Effector memory CD4-positive, alpha-beta T cell (primary cell): Measurements from ENCODE around the gene MFN1.

Experiments used
- DNase-seq, 3 donors: peaks; one replicate each; pipeline ENCODE4 v3.0.0-alpha.2; 2020
- H3K27ac ChIP-seq: 2 replicates; pipeline ENCODE4 v1.7.0; 2013; ENCODE audit warnings: mild to moderate bottlenecking, low read length, moderate library complexity; ENCODE audit not compliant: insufficient read depth, poor library complexity, severe bottlenecking
- H3K27me3 ChIP-seq: replicated peaks from 2 replicates; pipeline ENCODE4 v1.7.0; 2013; ENCODE audit warnings: mild to moderate bottlenecking, low read length; ENCODE audit not compliant: insufficient read depth, control insufficient read depth, poor library complexity, severe bottlenecking
- H3K36me3 ChIP-seq: 2 replicates; pipeline ENCODE4 v1.7.0; 2013; ENCODE audit warnings: mild to moderate bottlenecking, low read length, moderate library complexity; ENCODE audit not compliant: control insufficient read depth, insufficient read depth
- H3K4me1 ChIP-seq: 2 replicates; pipeline ENCODE4 v1.7.0; 2013; ENCODE audit warnings: low read length, mild to moderate bottlenecking; ENCODE audit not compliant: control insufficient read depth, insufficient read depth, poor library complexity, severe bottlenecking
- H3K4me3 ChIP-seq: 2 replicates; pipeline ENCODE4 v1.7.0; 2013; ENCODE audit warnings: low read length, low read depth, mild to moderate bottlenecking; ENCODE audit not compliant: insufficient read depth, poor library complexity, severe bottlenecking
- H3K9me3 ChIP-seq: 2 replicates; pipeline ENCODE4 v1.7.0; 2013; ENCODE audit warnings: mild to moderate bottlenecking, low read length, moderate library complexity; ENCODE audit not compliant: control insufficient read depth

The MFN1 gene

DNA sequence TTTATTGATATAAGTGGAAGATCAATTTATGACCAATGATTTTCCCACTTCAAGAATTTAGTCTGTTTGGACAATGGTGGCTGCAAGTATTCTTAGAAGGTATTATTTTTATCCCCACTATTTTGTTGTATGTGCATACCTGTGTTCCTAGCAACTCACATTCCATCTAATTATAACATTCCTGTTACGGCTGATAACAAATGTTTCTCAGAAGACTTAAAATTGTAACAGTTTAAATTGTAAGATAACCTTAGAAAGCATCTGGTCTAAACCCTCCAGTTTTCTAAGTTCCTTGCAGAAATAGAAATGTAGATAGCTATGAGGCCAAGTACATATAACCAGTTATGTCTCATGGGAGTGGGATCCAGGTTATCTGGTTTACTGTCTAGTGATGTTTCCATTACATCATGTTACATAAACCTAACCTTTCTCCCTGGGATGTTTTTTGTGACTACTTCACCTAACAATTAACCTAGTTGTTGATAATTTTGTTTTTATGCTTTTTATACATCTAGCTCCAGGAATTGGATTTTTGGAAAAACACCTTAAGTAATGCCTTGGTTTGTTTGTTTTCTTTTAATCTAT is 11.1 kb upstream of the MFN1 start:
- Histone ChIP-seq H3K4me1 (no peaks in the 10 kb centered on the region), H3K27me3 (no peaks in the 10 kb centered on the region), H3K36me3 (peaks cover 28% of the 10 kb centered on the region), H3K9me3 (no peaks in the 10 kb centered on the region), H3K27ac (no peak overlapping the region), H3K4me3 (no peak overlapping the region)
- no peak for DNase-seq

DNA sequence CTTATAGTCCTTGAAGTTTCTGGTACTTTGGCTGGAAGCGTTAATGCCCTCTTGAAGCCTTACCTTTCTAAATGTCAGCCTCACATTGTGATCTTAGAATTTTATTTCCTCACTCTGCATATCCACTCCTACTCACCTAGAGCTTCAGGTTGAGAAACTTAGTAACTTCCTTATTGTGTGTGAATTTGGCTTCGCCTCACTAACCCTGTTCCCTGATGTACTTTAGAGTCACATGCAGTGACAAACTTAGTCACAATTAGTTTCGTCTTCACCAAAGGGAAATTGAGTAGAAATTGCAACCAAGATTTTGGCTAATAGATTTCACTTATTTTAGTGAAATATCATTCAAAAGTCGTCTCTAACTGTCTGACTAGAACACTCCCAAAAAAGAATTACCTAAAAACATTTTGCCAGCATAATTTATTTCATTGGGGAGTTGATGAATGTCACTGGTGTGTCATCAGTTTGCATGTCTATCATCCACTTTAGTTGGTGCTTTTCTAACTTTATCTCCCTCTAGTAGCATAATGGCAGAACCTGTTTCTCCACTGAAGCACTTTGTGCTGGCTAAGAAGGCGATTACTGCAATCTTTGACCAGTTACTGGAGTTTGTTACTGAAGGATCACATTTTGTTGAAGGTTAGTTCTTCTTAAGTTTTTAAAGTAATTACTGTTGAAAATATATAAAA is 960 bp downstream of the MFN1 start:
- peaks cover 5% of the 10 kb centered on the region for H3K4me1 ChIP-seq
- DNase-seq: no peak
- H3K27me3 ChIP-seq: no peaks in the 10 kb centered on the region
- H3K9me3 ChIP-seq: no peaks in the 10 kb centered on the region
- H3K4me3 ChIP-seq: peak overlapping the region; percentile 88
- peaks cover 14% of the 10 kb centered on the region for H3K36me3 ChIP-seq
- H3K27ac ChIP-seq: peak overlapping the region; percentile 65

DNA sequence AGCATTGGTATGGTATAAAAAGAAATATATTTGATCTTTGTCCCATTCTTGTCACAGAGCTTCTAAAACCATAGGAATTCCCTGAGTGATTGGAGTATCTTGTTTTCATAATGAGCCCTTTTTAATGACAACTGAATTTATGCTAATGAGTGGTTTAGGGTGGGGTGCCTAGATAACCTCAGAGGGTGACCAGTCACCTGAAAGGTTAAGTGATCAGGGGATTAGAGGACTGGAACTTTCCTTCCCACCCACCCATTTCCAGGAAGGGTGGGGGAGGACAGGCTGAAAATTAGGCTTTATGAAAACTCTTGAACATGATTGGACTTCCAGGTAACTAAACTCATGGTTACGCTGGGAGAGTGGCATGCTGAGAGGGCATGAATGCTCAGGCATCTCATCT is 8.5 kb downstream of the MFN1 start:
- H3K9me3 ChIP-seq: no peaks in the 10 kb centered on the region
- no peak for DNase-seq
- no peak overlapping the region for H3K27ac ChIP-seq
- no peaks in the 10 kb centered on the region for H3K4me1 ChIP-seq
- H3K4me3 ChIP-seq: no peak overlapping the region
- H3K27me3 ChIP-seq: no peaks in the 10 kb centered on the region
- H3K36me3 ChIP-seq: peaks cover 55% of the 10 kb centered on the region

DNA sequence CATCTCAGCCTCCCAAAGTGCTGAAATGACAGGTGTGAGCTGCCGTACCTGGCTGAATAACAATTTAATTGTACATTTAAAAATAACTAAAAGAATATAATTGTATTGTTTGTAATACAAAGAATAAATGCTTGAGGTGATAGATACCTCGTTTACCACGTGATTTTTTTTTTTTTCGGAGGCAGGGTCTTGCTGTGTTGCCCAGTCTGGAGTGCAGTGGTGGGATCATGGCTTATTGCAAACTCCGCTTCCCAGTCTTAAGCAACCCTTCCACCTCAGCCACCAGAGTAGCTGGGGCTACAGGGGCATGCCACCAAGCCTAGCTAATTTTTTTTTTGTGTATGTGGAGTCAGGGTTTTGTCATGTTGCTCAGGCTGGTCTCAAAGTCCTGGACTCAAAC is 15.8 kb downstream of the MFN1 start:
- Histone ChIP-seq H3K4me1 (no peaks in the 10 kb centered on the region), H3K27ac (no peak overlapping the region)

DNA sequence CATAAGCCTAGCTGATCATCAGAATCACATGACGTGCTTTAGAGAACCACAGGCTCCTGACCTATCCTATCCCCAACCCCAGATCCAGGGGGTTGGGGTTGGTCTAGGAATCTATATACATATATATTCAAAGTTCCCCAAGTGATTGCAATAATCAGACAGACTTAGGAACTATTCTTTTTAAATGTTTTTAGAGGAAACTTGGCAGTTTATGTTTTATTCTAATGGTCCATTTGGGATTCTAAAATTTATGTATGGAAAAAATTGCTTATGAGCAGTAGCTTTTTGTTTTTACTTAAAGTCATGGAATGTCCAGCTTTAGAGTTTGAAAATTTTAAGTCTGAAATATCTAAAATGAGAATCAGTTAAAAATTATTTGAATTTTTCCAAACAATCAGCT is 22.1 kb downstream of the MFN1 start:
- H3K36me3 ChIP-seq: peaks cover 36% of the 10 kb centered on the region
- no peaks in the 10 kb centered on the region for H3K4me1 ChIP-seq
- H3K27me3 ChIP-seq: no peaks in the 10 kb centered on the region
- DNase-seq: no peak
- no peaks in the 10 kb centered on the region for H3K9me3 ChIP-seq
- H3K27ac ChIP-seq: no peak overlapping the region
- no peak overlapping the region for H3K4me3 ChIP-seq

More for the DNA sequence above, 15.8 kb downstream of the MFN1 start:
- no peaks in the 10 kb centered on the region for H3K27me3 ChIP-seq
- DNase-seq: no peak
- peaks cover 55% of the 10 kb centered on the region for H3K36me3 ChIP-seq
- H3K4me3 ChIP-seq: no peak overlapping the region
- H3K9me3 ChIP-seq: no peaks in the 10 kb centered on the region

DNA sequence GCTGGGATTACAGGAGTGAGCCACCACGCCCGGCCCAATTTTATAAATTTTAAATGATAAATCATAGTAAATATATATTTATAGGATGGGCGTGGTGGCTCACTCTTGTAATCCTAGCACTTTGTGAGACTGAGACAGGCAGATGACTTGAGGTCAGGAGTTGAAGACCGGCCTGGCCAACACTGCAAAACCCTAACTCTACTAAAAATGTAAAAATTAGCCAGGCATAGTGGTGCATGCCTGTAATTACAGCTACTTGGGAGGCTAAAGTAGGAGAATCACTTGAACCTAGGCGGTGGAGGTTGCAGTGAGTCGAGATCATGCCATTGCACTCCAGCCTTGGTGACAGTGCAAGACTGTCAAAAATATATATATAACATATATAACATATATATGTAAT is 26.4 kb downstream of the MFN1 start:
- Histone ChIP-seq H3K27ac (no peak overlapping the region), H3K4me3 (no peak overlapping the region), H3K9me3 (no peaks in the 10 kb centered on the region), H3K4me1 (no peaks in the 10 kb centered on the region), H3K27me3 (no peaks in the 10 kb centered on the region), H3K36me3 (peaks cover 35% of the 10 kb centered on the region)
- DNase-seq: no peak

DNA sequence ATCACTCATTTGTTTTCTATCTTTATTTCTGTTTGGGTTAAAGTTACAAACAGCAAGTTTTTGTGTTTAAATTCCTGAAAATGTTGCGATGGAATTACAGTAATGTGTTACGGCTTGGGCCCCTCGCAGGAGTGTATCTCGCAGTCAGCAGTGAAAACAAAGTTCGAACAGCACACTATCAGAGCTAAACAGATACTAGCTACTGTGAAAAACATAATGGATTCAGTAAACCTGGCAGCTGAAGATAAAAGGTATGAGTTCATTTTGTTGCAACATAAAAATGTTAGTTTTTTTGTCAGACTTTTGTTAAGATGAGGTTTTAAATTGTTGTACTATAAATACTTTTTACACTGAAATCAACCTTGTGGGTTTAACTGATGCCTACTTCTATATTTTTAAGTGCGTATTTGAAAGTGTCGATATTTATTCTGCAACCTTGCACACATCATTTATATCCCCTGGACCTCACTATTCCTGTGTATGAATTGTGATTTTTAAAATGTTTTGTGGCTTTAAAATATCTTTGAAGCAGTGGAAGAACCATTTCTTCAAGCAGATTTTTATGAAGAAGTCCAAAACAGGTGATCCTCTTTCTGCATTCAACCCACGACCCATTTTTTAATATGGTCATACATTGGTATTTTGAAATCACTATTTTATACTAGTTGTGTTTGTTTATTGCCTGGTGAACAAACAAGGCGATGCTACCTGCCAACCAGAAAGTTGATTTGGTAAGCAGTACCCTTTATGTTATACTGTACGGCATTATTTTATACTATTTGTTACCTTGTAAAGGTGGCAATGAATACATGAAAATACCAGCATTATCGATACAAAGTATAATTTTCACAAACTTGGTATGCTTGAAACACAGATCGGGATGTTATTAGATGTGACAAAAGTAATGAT is 27.8 kb downstream of the MFN1 start:
- DNase-seq: no peak
- Histone ChIP-seq H3K4me3 (no peak overlapping the region), H3K36me3 (peaks cover 38% of the 10 kb centered on the region), H3K4me1 (no peaks in the 10 kb centered on the region), H3K27me3 (no peaks in the 10 kb centered on the region), H3K9me3 (no peaks in the 10 kb centered on the region), H3K27ac (no peak overlapping the region)

DNA sequence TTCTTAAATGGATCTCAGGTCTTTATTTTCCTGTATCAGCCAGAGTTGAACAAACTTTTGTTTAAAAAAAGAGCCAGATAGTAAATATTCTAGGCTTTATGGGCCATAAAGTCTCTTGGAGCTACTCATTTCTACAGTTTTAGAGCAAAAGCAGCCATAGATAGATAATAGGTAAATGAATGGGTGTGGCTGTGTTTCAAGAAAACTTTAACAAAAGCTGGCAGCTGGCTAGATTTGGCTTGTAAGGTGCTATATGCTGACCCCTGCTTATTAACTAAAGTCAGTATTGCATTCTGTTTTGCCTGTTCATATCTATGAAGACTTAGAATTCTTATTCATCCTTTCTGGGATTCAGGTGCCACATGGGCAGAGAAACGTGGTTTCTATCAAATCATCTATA is 29.0 kb downstream of the MFN1 start:
- Histone ChIP-seq H3K9me3 (no peaks in the 10 kb centered on the region), H3K4me1 (no peaks in the 10 kb centered on the region), H3K36me3 (peaks cover 43% of the 10 kb centered on the region), H3K27me3 (no peaks in the 10 kb centered on the region), H3K27ac (no peak overlapping the region), H3K4me3 (no peak overlapping the region)
- no peak for DNase-seq

DNA sequence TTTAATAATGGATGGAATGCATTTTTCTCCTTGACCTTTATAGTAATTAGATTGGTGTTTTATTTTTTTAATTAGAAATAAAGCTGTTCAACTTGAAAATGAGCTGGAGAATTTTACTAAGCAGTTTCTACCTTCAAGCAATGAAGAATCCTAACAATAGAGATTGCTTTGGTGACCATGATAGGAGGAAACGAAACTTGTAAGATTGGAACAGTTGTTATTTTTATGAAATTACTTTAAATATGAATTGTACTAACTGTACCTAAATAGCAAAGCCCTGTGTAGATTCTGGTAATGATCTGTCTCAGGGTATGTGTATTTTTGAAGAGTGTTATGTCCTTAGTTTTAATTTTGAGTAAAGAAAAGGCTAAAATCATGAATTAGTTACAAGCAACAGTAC is 44.4 kb downstream of the MFN1 start:
- Histone ChIP-seq H3K27me3 (no peaks in the 10 kb centered on the region), H3K4me1 (no peaks in the 10 kb centered on the region), H3K36me3 (peaks cover 52% of the 10 kb centered on the region), H3K27ac (no peak overlapping the region), H3K9me3 (no peaks in the 10 kb centered on the region), H3K4me3 (no peak overlapping the region)
- no peak for DNase-seq
